ENCODE results near the gene FOXE1. TPM values are rescaled to one million over a fixed set of nuclear protein-coding genes. Genes with fewer than 3 reads are reported as not detected.

FOXE1 gene
- total and polyA plus RNA-seq, 2 of the 4 experiments (the other 2 are of a cell fraction): under 0.01 to 0.22 TPM

DNA sequence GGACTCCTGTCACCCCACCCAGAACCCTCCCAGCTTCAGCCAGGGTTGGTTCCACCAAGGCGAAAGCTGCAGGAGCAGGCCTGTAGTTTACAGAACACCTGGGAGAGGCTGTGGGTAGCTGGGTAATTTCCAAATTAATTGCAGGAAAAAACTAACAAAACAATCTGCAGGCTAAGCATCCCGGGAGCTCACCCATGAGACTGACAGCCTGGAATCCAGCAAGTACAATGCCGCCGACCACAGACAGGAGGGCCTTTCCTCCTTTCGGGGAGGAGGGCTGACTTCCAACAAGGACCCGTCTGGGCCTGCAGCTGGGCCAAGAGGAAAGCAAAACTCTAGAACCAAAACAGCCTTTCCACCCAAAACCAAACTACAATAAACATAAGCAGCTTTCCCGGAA lies 10.3 kb downstream of the FOXE1 start:
- Histone ChIP-seq H3K9ac (ENCODE audit: low read depth, low read length) (no peak overlapping the region), H3K27ac (ENCODE audit: insufficient read depth, low read length) (no peak overlapping the region), H3K4me1 (ENCODE audit: control insufficient read depth, insufficient read depth, low read length) (no peaks in the 10 kb centered on the region), H3K36me3 (ENCODE audit: control insufficient read depth, insufficient read depth, low read length) (no peaks in the 10 kb centered on the region), H3K4me2 (ENCODE audit: low read depth, low read length) (no peak overlapping the region), H2BK5ac (ENCODE audit: low read depth, low read length, poor library complexity, severe bottlenecking) (no peak overlapping the region), H4K5ac (ENCODE audit: low read depth, low read length) (no peak overlapping the region), H3K4ac (ENCODE audit: low read depth, low read length) (no peak overlapping the region), H3K79me1 (ENCODE audit: low read depth in 1 of 2, low read length in 2 of 2) (no peaks in the 10 kb centered on the region), H4K20me1 (ENCODE audit: insufficient read depth, low read length) (no peaks in the 10 kb centered on the region), H3K9me1 (ENCODE audit: insufficient read depth, low read length) (no peaks in the 10 kb centered on the region; the same call in 1 of the 2 replicates), H3K18ac (ENCODE audit: low read depth, low read length) (no peak overlapping the region), H2BK15ac (ENCODE audit: low read depth, low read length) (no peak overlapping the region), H3K14ac (replicated peaks; ENCODE audit: low read depth, low read length) (no peak overlapping the region), H2AK5ac (ENCODE audit: low read depth, low read length) (no peak overlapping the region), H2AK9ac (replicated peaks; ENCODE audit: low read depth, low read length, poor library complexity) (no peak overlapping the region), H3K56ac (ENCODE audit: extremely low read depth, insufficient read depth, low read length) (no peak overlapping the region), H2BK20ac (ENCODE audit: low read depth, low read length) (no peak overlapping the region), H3K4me3 (ENCODE audit: insufficient read depth, low read depth, low read length) (no peak overlapping the region), H2BK120ac (ENCODE audit: low read depth, low read length) (no peak overlapping the region), H4K8ac (ENCODE audit: low read depth in 2 of 2, low read length in 2 of 2) (no peak overlapping the region), H3K9me3 (ENCODE audit: control insufficient read depth, insufficient read depth, low read length) (peaks cover 13% of the 10 kb centered on the region), H3K23ac (ENCODE audit: low read depth, low read length) (no peak overlapping the region), H2AFZ (replicated peaks; ENCODE audit: low read length, poor library complexity) (no peak overlapping the region), H3K27me3 (ENCODE audit: control insufficient read depth, insufficient read depth, low read length) (peaks cover 54% of the 10 kb centered on the region), H4K91ac (ENCODE audit: insufficient read depth, low read depth, low read length) (no peak overlapping the region)
- POLR2A ChIA-PET (ENCODE audit: unreplicated experiment): interaction anchor here (0.5 kb wide), 1 partner anchor 59 kb away, joined by 7 read pairs; the partner anchor contains the start of gene TRMO
- no TSS peak for BruUV-seq (replicated peaks)
- in situ Hi-C loops (cut with MboI; ENCODE audit: low sequenced_read_pairs) (no loop called here), intact Hi-C loops (cut with micrococcal nuclease) (no loop called here), dilution Hi-C loops (cut with HindIII; ENCODE audit: low sequenced_read_pairs, unreplicated experiment) (no loop called here)
- CTCF ChIA-PET: no interaction called here
- no peak for DNase-seq
- ATAC-seq (ENCODE audit: low read depth): no peak
- TF ChIP-seq, protein P1, sequence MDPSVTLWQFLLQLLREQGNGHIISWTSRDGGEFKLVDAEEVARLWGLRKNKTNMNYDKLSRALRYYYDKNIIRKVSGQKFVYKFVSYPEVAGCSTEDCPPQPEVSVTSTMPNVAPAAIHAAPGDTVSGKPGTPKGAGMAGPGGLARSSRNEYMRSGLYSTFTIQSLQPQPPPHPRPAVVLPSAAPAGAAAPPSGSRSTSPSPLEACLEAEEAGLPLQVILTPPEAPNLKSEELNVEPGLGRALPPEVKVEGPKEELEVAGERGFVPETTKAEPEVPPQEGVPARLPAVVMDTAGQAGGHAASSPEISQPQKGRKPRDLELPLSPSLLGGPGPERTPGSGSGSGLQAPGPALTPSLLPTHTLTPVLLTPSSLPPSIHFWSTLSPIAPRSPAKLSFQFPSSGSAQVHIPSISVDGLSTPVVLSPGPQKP (IDR thresholded peaks at IDR 0.05; ENCODE audit: borderline replicate concordance, low read depth, low read length): no peak
- TF ChIP-seq MXI1 (IDR thresholded peaks at IDR 0.05; ENCODE audit: borderline replicate concordance, low read depth, low read length) (no peak), NFE2L2 (IDR thresholded peaks at IDR 0.05; ENCODE audit: low read depth, low read length) (no peak), MAZ (IDR thresholded peaks at IDR 0.05; ENCODE audit: borderline replicate concordance, low read depth, low read length) (no peak), RCOR1 (IDR thresholded peaks at IDR 0.05; ENCODE audit: insufficient replicate concordance, low read length) (no peak)
- WGBS, 2 experiments (ENCODE audit: extremely low coverage in 2 of 2, insufficient read length in 1 of 2): 40% methylated on average over 1 of the region's 7 CpGs; no CpG with 5 or more reads in 1 of the 2 experiments
